OCI-LY1 (cell line): ENCODE results near the gene TLK2.

ENCODE experiments used
- EZH2 ChIP-seq: fragments of 200-600 bp; sonication (generic), shearing (Covaris generic); IDR thresholded peaks from 2 replicates; pipeline ENCODE4 v1.8.0; 2017; ENCODE audit warnings: borderline replicate concordance, mixed run types, mild to moderate bottlenecking, antibody characterized with exemption, low read length, moderate library complexity, mixed read lengths
- TF ChIP-seq, protein P1 (sequence below): fragments of 200-600 bp; sonication (generic), shearing (Covaris generic); IDR thresholded peaks from 2 replicates; pipeline ENCODE4 v1.5.1; 2017; ENCODE audit warnings: mild to moderate bottlenecking, antibody characterized with exemption, low read length, moderate library complexity, mixed read lengths

DNA sequence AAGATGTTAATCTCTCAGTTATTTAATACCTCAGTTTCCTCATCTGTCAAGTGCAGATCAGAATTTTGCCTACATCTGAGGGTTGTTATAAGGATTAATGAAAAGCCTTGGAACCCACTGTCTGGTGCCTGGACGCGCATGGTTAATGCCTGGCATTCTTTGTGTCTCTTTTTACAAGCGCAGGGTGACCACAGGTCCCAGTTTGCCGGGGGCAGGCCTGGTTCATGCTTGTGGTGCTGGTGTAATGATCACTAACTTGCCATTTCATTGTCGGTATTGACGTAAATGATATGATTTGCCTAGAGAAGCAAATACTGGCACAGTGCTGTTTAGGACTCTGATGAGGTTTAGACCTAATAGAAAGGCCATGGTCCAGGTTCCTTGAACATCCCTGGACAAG, 172.0 kb downstream of the TLK2 start:
- TF ChIP-seq EZH2, result no peak
- TF ChIP-seq, protein P1, sequence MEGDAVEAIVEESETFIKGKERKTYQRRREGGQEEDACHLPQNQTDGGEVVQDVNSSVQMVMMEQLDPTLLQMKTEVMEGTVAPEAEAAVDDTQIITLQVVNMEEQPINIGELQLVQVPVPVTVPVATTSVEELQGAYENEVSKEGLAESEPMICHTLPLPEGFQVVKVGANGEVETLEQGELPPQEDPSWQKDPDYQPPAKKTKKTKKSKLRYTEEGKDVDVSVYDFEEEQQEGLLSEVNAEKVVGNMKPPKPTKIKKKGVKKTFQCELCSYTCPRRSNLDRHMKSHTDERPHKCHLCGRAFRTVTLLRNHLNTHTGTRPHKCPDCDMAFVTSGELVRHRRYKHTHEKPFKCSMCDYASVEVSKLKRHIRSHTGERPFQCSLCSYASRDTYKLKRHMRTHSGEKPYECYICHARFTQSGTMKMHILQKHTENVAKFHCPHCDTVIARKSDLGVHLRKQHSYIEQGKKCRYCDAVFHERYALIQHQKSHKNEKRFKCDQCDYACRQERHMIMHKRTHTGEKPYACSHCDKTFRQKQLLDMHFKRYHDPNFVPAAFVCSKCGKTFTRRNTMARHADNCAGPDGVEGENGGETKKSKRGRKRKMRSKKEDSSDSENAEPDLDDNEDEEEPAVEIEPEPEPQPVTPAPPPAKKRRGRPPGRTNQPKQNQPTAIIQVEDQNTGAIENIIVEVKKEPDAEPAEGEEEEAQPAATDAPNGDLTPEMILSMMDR, result no peak
